Measurements from ENCODE around the gene FBXL22. TPM values are rescaled to one million over a fixed set of nuclear protein-coding genes. Genes with fewer than 3 reads are reported as not detected.

The FBXL22 gene
- total RNA-seq (1 to 10 TPM in 4 of 5 experiments, under 1 TPM in 1; 0.94 to 3.3 (median 1.6) TPM), polyA plus RNA-seq (1 to 10 TPM; 1.0 to 2.4 TPM), total RNA-seq (1.7 reads per million, percentile 7 among the genes with 10 or more reads in this experiment)

GRCh38 chr15:63597038-63597790 is at the start of gene FBXL22:
FBXL22 (plus strand) TSS chr15:63597387; CDS start chr15:63597393, 6 bp downstream.
- no peak for ATAC-seq
- CTCF ChIA-PET, result interaction anchor here (2.6 to 6.5 kb wide), 2 partner anchors 13 to 133 kb away, joined by 9 to 40 read pairs; no protein-coding TSS in a partner anchor

GRCh38 chr15:63551400-63551799 is 45.8 kb upstream of the FBXL22 start:
- no peak overlapping the region for H3K4me3 Mint-ChIP-seq
- H3K36me3 ChIP-seq (ENCODE audit: control insufficient read depth in 2 of 3, insufficient read depth in 3 of 3, low read length in 3 of 3), result peaks cover 0 to 5% (median 0%) of the 10 kb centered on the region in 3 experiments

More at GRCh38 chr15:63597038-63597790, at the start of gene FBXL22:
- Histone ChIP-seq H3K36me3 (ENCODE audit: control insufficient read depth in 2 of 3, insufficient read depth in 3 of 3, low read length in 3 of 3) (no peaks in the 10 kb centered on the region), H3K27ac (ENCODE audit: low read depth, low read length) (peak within 1 kb of the TSS; percentile 15), H3K4me1 (ENCODE audit: control insufficient read depth in 2 of 2, insufficient read depth in 2 of 2, low read length in 2 of 2) (peaks cover 15 to 18% of the 10 kb centered on the region in 2 donors), H3K4me3 (ENCODE audit: low read length) (no peak within 1 kb of the TSS), H3K9me3 (ENCODE audit: control insufficient read depth in 2 of 3, low read length in 3 of 3) (no peaks in the 10 kb centered on the region), H3K27me3 (ENCODE audit: control insufficient read depth in 2 of 2, insufficient read depth in 2 of 2, low read length in 2 of 2) (no peaks in the 10 kb centered on the region)
- H3K4me1 Mint-ChIP-seq, result peaks cover 33 to 76% (median 69%) of the 10 kb centered on the region in 7 donors
- POLR2A ChIA-PET, result interaction anchor here (0.7 to 0.9 kb wide), 3 partner anchors 12 to 128 kb away, joined by 3 to 4 read pairs (median 3); no protein-coding TSS in a partner anchor
- peaks cover 0 to 4% (median 0%) of the 10 kb centered on the region in 11 donors for H3K9me3 Mint-ChIP-seq
- no peak for DNase-seq
- H3K27ac Mint-ChIP-seq, result peak within 1 kb of the TSS; percentile 29 to 93 (median 90)
- intact Hi-C loops (cut with micrococcal nuclease), result loop anchor here in 1 of 2 donors (10.0 kb wide), 1 partner anchor 312 kb away; no protein-coding TSS in a partner anchor
- H3K4me3 Mint-ChIP-seq, result peak within 1 kb of the TSS in 7 of 10 donors; percentile 4 to 93 (median 27)
- no peaks in the 10 kb centered on the region for H3K27me3 Mint-ChIP-seq
- peaks cover 3 to 27% (median 17%) of the 10 kb centered on the region in 5 donors for H3K36me3 Mint-ChIP-seq

GRCh38 chr15:63553388-63553791 is 43.8 kb upstream of the FBXL22 start:
- peak in 1 of 9 donors; percentile 12 for DNase-seq
- Mint-ChIP-seq H3K4me1 (peaks cover 11 to 62% (median 53%) of the 10 kb centered on the region in 7 donors), H3K9me3 (no peaks in the 10 kb centered on the region), H3K27ac (peak overlapping the region in 6 of 9 donors; percentile 30 to 88 (median 66)), H3K27me3 (no peaks in the 10 kb centered on the region), H3K36me3 (peaks cover 5 to 36% (median 14%) of the 10 kb centered on the region in 5 donors), H3K4me3 (no peak overlapping the region)
- H3K9me3 ChIP-seq (ENCODE audit: control insufficient read depth in 2 of 3, low read length in 3 of 3), result no peaks in the 10 kb centered on the region
- H3K4me1 ChIP-seq (ENCODE audit: control insufficient read depth in 2 of 2, insufficient read depth in 2 of 2, low read length in 2 of 2), result peaks cover 4 to 11% of the 10 kb centered on the region in 2 donors
- H3K36me3 ChIP-seq (ENCODE audit: control insufficient read depth in 2 of 3, insufficient read depth in 3 of 3, low read length in 3 of 3), result peaks cover 0 to 23% (median 5%) of the 10 kb centered on the region in 3 experiments
- no peak overlapping the region for H3K4me3 ChIP-seq (ENCODE audit: low read length)
- H3K27me3 ChIP-seq (ENCODE audit: control insufficient read depth in 2 of 2, insufficient read depth in 2 of 2, low read length in 2 of 2), result no peaks in the 10 kb centered on the region
- ChIA-PET CTCF (interaction anchor here (0.7 to 1.4 kb wide), 5 partner anchors 45 to 129 kb away, joined by 3 to 5 read pairs (median 3); no protein-coding TSS in a partner anchor), POLR2A (interaction anchor here (0.8 to 2.2 kb wide), 4 partner anchors 28 to 66 kb away, joined by 4 to 9 read pairs (median 5); partner anchors contain the start of gene USP3)
- intact Hi-C loops (cut with micrococcal nuclease), result loop anchor here in 1 of 2 donors (2.0 to 5.0 kb wide), 3 partner anchors 21 to 39 kb away; no protein-coding TSS in a partner anchor
- no peak for ATAC-seq
- H3K27ac ChIP-seq (ENCODE audit: low read depth, low read length), result no peak overlapping the region

More at GRCh38 chr15:63551400-63551799, 45.8 kb upstream of the FBXL22 start:
- Histone ChIP-seq H3K27ac (ENCODE audit: low read depth, low read length) (no peak overlapping the region), H3K9me3 (ENCODE audit: control insufficient read depth in 2 of 3, low read length in 3 of 3) (no peaks in the 10 kb centered on the region), H3K27me3 (ENCODE audit: control insufficient read depth in 2 of 2, insufficient read depth in 2 of 2, low read length in 2 of 2) (no peaks in the 10 kb centered on the region), H3K4me1 (ENCODE audit: control insufficient read depth in 2 of 2, insufficient read depth in 2 of 2, low read length in 2 of 2) (peaks cover 4 to 11% of the 10 kb centered on the region in 2 donors), H3K4me3 (ENCODE audit: low read length) (no peak overlapping the region)
- H3K27ac Mint-ChIP-seq, result no peak overlapping the region
- POLR2A ChIA-PET, result interaction anchor here (0.6 to 2.0 kb wide), 4 partner anchors 44 to 210 kb away, joined by 3 to 6 read pairs (median 4); partner anchors contain the start of gene USP3
- H3K27me3 Mint-ChIP-seq, result no peaks in the 10 kb centered on the region
- ATAC-seq (no peak), DNase-seq (no peak)
- intact Hi-C loops (cut with micrococcal nuclease), result loop anchor here in 1 of 2 donors (5.0 kb wide), 1 partner anchor 41 kb away; no protein-coding TSS in a partner anchor
- peaks cover 0 to 25% (median 6%) of the 10 kb centered on the region in 5 donors for H3K36me3 Mint-ChIP-seq
- CTCF ChIA-PET, result interaction anchor here (0.6 to 1.0 kb wide), 3 partner anchors 9 to 85 kb away, joined by 3 read pairs; no protein-coding TSS in a partner anchor
- peaks cover 18 to 60% (median 52%) of the 10 kb centered on the region in 7 donors for H3K4me1 Mint-ChIP-seq
- no peaks in the 10 kb centered on the region for H3K9me3 Mint-ChIP-seq

GRCh38 chr15:63554337-63554927 is 42.8 kb upstream of the FBXL22 start:
- no peak overlapping the region for H3K4me3 ChIP-seq (ENCODE audit: low read length)
- no peaks in the 10 kb centered on the region for H3K9me3 ChIP-seq (ENCODE audit: control insufficient read depth in 2 of 3, low read length in 3 of 3)
- Mint-ChIP-seq H3K27me3 (no peaks in the 10 kb centered on the region), H3K4me1 (peaks cover 11 to 59% (median 53%) of the 10 kb centered on the region in 7 donors), H3K4me3 (no peak overlapping the region), H3K36me3 (peaks cover 11 to 43% (median 17%) of the 10 kb centered on the region in 5 donors), H3K27ac (peak overlapping the region in 6 of 9 donors; percentile 30 to 69 (median 43)), H3K9me3 (no peaks in the 10 kb centered on the region)
- DNase-seq (no peak), ATAC-seq (no peak)
- H3K36me3 ChIP-seq (ENCODE audit: control insufficient read depth in 2 of 3, insufficient read depth in 3 of 3, low read length in 3 of 3), result peaks cover 0 to 29% (median 8%) of the 10 kb centered on the region in 3 experiments
- intact Hi-C loops (cut with micrococcal nuclease), result loop anchor here in 1 of 2 donors (2.0 to 5.0 kb wide), 2 partner anchors 14 to 38 kb away; no protein-coding TSS in a partner anchor
- no peaks in the 10 kb centered on the region for H3K27me3 ChIP-seq (ENCODE audit: control insufficient read depth in 2 of 2, insufficient read depth in 2 of 2, low read length in 2 of 2)
- CTCF ChIA-PET, result interaction anchor here (0.8 to 1.4 kb wide), 3 partner anchors 9 to 88 kb away, joined by 3 to 4 read pairs (median 3); no protein-coding TSS in a partner anchor
- POLR2A ChIA-PET, result interaction anchor here (0.6 to 2.2 kb wide), 2 partner anchors 50 to 1632 kb away, joined by 3 to 9 read pairs; partner anchors contain the start of gene USP3
- peaks cover 4 to 11% of the 10 kb centered on the region in 2 donors for H3K4me1 ChIP-seq (ENCODE audit: control insufficient read depth in 2 of 2, insufficient read depth in 2 of 2, low read length in 2 of 2)
- H3K27ac ChIP-seq (ENCODE audit: low read depth, low read length), result no peak overlapping the region

- H3K9me3 Mint-ChIP-seq, result no peaks in the 10 kb centered on the region
- H3K4me1 Mint-ChIP-seq, result peaks cover 10 to 53% (median 48%) of the 10 kb centered on the region in 7 donors
Measured at GRCh38 chr15:63555507-63555906, 41.7 kb upstream of the FBXL22 start.

More at GRCh38 chr15:63555507-63555906, 41.7 kb upstream of the FBXL22 start:
- Histone ChIP-seq H3K4me3 (ENCODE audit: low read length) (no peak overlapping the region), H3K36me3 (ENCODE audit: control insufficient read depth in 2 of 3, insufficient read depth in 3 of 3, low read length in 3 of 3) (peaks cover 1 to 38% (median 17%) of the 10 kb centered on the region in 3 experiments), H3K27me3 (ENCODE audit: control insufficient read depth in 2 of 2, insufficient read depth in 2 of 2, low read length in 2 of 2) (no peaks in the 10 kb centered on the region), H3K4me1 (ENCODE audit: control insufficient read depth in 2 of 2, insufficient read depth in 2 of 2, low read length in 2 of 2) (peaks cover 4 to 11% of the 10 kb centered on the region in 2 donors), H3K9me3 (ENCODE audit: control insufficient read depth in 2 of 3, low read length in 3 of 3) (no peaks in the 10 kb centered on the region), H3K27ac (ENCODE audit: low read depth, low read length) (no peak overlapping the region)
- POLR2A ChIA-PET, result no interaction called here
- intact Hi-C loops (cut with micrococcal nuclease), result loop anchor here in 1 of 2 donors (2.0 kb wide), 1 partner anchor 15 kb away; no protein-coding TSS in a partner anchor
- H3K27me3 Mint-ChIP-seq, result no peaks in the 10 kb centered on the region
- CTCF ChIA-PET, result no interaction called here
- peak overlapping the region in 8 of 9 donors; percentile 19 to 69 (median 47) for H3K27ac Mint-ChIP-seq
- no peak overlapping the region for H3K4me3 Mint-ChIP-seq
- peaks cover 11 to 43% (median 20%) of the 10 kb centered on the region in 5 donors for H3K36me3 Mint-ChIP-seq
- ATAC-seq (no peak), DNase-seq (no peak)
